ENCODE data around the gene ALG14. TPM values are rescaled to one million over a fixed set of nuclear protein-coding genes. Genes with fewer than 3 reads are reported as not detected.

The ALG14 gene
- total RNA-seq, 2 donors from 2014 or later = 11.4 to 19.4 TPM

GRCh38 chr1:94953746-94954145 is 119.0 kb downstream of the ALG14 start:
- no peaks in the 10 kb centered on the region for H3K9me3 ChIP-seq
- no peaks in the 10 kb centered on the region for H3K27me3 ChIP-seq
- intact Hi-C loops (cut with DNase I) = no loop called here
- no peak overlapping the region for H3K4me3 ChIP-seq
- no peak for TF ChIP-seq CTCF (IDR thresholded peaks at IDR 0.05)
- no peaks in the 10 kb centered on the region for H3K36me3 ChIP-seq
- H3K9ac ChIP-seq (ENCODE audit: low read depth in 2 of 2, low read length in 2 of 2) = no peak overlapping the region
- no peak overlapping the region for H3K27ac ChIP-seq
- peaks cover 3% of the 10 kb centered on the region for H3K4me1 ChIP-seq
- no peak for DNase-seq

- intact Hi-C loops (cut with DNase I) = no loop called here
- Histone ChIP-seq H3K4me1 (peaks cover 3% of the 10 kb centered on the region), H3K9ac (ENCODE audit: low read depth in 2 of 2, low read length in 2 of 2) (no peak overlapping the region), H3K36me3 (no peaks in the 10 kb centered on the region), H3K27me3 (no peaks in the 10 kb centered on the region), H3K9me3 (no peaks in the 10 kb centered on the region), H3K27ac (no peak overlapping the region), H3K4me3 (no peak overlapping the region)
- DNase-seq = no peak
- TF ChIP-seq CTCF (IDR thresholded peaks at IDR 0.05) = no peak
Observed at GRCh38 chr1:94953107-94953506, 119.6 kb downstream of the ALG14 start.

- Histone ChIP-seq H3K27me3 (no peaks in the 10 kb centered on the region), H3K4me3 (no peak overlapping the region), H3K4me1 (peaks cover 3% of the 10 kb centered on the region), H3K9me3 (no peaks in the 10 kb centered on the region), H3K36me3 (no peaks in the 10 kb centered on the region), H3K9ac (ENCODE audit: low read depth in 2 of 2, low read length in 2 of 2) (no peak overlapping the region), H3K27ac (no peak overlapping the region)
- no peak for TF ChIP-seq CTCF (IDR thresholded peaks at IDR 0.05)
- intact Hi-C loops (cut with DNase I) = no loop called here
- DNase-seq = no peak
Observed at GRCh38 chr1:94952539-94952938, 120.2 kb downstream of the ALG14 start.

GRCh38 chr1:94951509-94952208 is 121.1 kb downstream of the ALG14 start:
- Histone ChIP-seq H3K4me1 (peaks cover 9% of the 10 kb centered on the region), H3K36me3 (no peaks in the 10 kb centered on the region), H3K9ac (ENCODE audit: low read depth in 2 of 2, low read length in 2 of 2) (no peak overlapping the region), H3K27me3 (no peaks in the 10 kb centered on the region), H3K9me3 (no peaks in the 10 kb centered on the region), H3K4me3 (no peak overlapping the region), H3K27ac (no peak overlapping the region)
- DNase-seq = no peak
- intact Hi-C loops (cut with DNase I) = no loop called here
- no peak for TF ChIP-seq CTCF (IDR thresholded peaks at IDR 0.05)

- intact Hi-C loops (cut with DNase I) = no loop called here
- H3K27me3 ChIP-seq = no peaks in the 10 kb centered on the region
- no peaks in the 10 kb centered on the region for H3K36me3 ChIP-seq
- DNase-seq = no peak
- no peak overlapping the region for H3K9ac ChIP-seq (ENCODE audit: low read depth in 2 of 2, low read length in 2 of 2)
- H3K9me3 ChIP-seq = no peaks in the 10 kb centered on the region
- no peak overlapping the region for H3K4me3 ChIP-seq
- no peak for TF ChIP-seq CTCF (IDR thresholded peaks at IDR 0.05)
- no peak overlapping the region for H3K27ac ChIP-seq
- H3K4me1 ChIP-seq = peaks cover 9% of the 10 kb centered on the region
Observed at GRCh38 chr1:94951046-94951445, 121.7 kb downstream of the ALG14 start.

Measured in colonic mucosa (tissue), 4 donors.